Subcutaneous adipose tissue (tissue), 4 donors: ENCODE results near the gene AP4M1. TPM values are rescaled to one million over a fixed set of nuclear protein-coding genes. Genes with fewer than 3 reads are reported as not detected.

ENCODE experiments used
- total RNA-seq, 4 donors: library from RNA; depleted of rRNA; stranded (reverse); fragments of >200 nt; gene quantifications; one replicate each; pipeline ENCODE4 v1.1.0, GENCODE V29; 2016
- TF ChIP-seq, protein P1 (sequence below): fragments of 450-650 bp; IDR thresholded peaks from one replicate; pipeline ENCODE4 v1.5.1; 2016; ENCODE audit warnings: low read depth, mild to moderate bottlenecking, control low read depth, antibody characterized with exemption, moderate library complexity

AP4M1 gene
- total RNA-seq, 4 donors from 2014 or later: 6.7 to 25.6 (median 18.0) TPM

DNA sequence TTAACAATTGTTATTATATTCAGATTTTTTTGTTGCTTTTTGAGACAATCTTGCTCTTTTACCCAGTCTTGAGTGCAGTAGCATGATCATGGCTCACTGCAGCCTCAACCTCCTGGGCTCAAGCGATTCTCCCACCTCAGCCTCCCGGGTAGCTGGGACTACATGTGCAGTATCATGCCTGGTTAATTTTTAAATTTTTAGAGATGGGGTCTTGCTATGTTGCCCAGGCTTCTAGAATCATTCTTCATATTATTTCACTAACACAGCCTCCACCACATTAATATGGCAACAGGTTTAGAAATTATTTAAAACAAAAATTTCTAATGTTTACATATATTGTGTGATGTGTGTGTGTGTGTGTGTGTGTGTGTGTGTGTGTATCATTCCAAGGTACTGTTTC is 45.8 kb downstream of the AP4M1 start:
- TF ChIP-seq, protein P1, sequence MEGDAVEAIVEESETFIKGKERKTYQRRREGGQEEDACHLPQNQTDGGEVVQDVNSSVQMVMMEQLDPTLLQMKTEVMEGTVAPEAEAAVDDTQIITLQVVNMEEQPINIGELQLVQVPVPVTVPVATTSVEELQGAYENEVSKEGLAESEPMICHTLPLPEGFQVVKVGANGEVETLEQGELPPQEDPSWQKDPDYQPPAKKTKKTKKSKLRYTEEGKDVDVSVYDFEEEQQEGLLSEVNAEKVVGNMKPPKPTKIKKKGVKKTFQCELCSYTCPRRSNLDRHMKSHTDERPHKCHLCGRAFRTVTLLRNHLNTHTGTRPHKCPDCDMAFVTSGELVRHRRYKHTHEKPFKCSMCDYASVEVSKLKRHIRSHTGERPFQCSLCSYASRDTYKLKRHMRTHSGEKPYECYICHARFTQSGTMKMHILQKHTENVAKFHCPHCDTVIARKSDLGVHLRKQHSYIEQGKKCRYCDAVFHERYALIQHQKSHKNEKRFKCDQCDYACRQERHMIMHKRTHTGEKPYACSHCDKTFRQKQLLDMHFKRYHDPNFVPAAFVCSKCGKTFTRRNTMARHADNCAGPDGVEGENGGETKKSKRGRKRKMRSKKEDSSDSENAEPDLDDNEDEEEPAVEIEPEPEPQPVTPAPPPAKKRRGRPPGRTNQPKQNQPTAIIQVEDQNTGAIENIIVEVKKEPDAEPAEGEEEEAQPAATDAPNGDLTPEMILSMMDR: no peak

DNA sequence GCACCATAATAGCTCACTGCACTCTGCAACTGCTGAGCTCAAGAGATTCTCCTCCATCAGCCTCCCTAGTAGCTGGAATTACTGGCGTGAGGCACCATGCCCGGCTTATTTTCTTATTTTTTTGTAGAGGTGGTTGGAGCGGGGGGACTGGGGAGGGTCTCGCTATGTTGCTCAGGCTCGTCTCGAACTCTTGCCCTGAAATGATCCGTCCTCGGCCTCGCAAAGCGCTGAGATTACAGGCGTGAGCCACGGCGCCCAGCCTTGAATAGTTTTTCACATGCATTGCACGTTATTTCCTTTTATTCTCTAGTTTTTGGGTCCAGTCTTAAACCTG is 46.7 kb downstream of the AP4M1 start:
- TF ChIP-seq, protein P1: no peak

DNA sequence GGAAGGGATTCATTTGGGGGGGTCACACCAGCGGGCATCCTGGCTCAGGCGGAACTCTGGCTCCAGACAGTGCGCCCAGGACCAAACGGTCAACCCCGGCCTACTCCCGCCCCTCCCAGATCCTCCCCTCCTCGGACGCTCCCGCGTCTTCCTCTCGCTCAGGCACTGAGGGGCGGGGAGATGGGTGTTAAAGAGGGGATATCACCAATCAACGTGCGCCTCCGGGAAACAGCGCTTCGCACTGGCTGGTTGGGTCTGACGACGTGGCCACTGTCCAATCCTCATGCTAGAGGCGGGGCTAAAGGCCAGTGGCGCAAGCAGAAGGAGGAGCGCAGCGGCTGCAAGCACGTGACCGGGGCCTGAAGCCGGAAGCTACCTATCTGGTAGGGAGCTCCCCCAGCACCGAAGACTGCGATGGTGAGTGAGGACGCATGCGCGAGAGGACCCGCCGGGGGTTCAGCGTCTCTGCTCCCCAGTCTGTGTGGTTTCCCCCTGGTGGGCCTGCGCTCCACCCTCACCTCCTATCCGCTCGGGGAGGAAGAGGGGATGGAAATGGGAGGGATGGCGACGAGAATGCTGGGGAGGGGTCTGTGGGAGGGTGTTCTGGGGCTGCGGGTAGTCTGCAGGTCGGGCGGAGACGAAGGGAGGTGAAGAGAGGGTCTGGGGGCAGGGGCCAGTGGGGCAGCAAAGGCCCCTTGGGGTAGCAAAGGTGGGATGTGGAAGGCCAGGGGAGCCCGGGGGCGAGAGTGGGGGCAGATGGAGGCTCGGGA is 47.3 kb downstream of the AP4M1 start, which contains the start of gene LAMTOR4:
Gene LAMTOR4 (plus strand): TSS at position 360 of the 770 bp plus-strand sequence. CDS start 55 bp downstream, at position 415.
- TF ChIP-seq, protein P1: no peak

DNA sequence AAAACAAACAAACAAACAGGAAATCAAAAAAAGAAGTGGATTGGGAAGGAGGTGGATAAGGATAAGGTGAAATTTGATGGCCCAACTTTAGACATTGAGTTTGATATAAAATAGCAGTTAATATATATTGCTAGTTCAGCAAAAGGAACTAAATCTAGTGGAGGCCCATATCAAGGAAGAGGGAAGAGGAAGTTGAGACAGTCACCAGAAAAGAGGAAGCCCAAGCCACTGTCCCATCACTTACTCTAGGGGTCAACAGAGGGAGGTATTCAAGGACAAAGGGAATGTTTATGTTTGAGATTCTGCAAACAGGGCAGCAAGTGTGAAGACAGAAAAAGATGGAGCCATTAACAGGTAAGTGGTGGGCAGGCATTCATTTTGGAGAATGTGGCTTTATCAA is 51.0 kb downstream of the AP4M1 start:
- TF ChIP-seq, protein P1: no peak

DNA sequence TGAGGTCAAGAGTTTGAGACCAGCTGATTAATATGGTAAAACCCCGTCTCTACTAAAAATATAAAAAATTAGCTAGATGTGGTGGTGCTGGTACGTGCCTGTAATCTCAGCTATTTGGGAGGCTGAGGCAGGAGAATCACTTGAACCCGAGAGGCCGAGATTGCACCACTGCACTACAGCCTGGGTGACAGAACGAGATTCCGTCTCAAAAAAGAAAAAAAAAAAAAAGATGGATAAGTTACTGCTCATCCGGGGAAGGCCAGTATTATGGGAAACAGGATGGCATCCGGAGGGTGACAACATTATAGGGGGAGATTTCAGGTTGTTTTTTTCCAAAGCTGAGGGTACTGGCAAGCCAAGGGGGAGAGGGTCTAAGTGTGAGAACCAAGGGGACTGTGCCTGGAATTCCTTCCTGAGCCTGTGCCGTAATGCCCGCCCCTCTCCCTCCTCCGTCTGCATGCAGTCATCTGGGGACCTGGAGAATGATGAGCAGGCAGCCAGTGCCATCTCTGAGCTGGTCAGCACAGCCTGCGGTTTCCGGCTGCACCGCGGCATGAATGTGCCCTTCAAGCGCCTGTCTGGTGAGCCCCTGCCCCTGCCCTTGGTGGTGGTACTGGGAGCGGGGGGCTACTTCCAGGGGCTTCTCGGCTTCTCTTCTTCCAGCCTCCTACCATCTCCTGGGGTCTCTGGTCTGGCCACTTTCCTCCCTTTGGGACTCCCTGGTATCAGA is 51.7 kb downstream of the AP4M1 start:
- TF ChIP-seq, protein P1: no peak

DNA sequence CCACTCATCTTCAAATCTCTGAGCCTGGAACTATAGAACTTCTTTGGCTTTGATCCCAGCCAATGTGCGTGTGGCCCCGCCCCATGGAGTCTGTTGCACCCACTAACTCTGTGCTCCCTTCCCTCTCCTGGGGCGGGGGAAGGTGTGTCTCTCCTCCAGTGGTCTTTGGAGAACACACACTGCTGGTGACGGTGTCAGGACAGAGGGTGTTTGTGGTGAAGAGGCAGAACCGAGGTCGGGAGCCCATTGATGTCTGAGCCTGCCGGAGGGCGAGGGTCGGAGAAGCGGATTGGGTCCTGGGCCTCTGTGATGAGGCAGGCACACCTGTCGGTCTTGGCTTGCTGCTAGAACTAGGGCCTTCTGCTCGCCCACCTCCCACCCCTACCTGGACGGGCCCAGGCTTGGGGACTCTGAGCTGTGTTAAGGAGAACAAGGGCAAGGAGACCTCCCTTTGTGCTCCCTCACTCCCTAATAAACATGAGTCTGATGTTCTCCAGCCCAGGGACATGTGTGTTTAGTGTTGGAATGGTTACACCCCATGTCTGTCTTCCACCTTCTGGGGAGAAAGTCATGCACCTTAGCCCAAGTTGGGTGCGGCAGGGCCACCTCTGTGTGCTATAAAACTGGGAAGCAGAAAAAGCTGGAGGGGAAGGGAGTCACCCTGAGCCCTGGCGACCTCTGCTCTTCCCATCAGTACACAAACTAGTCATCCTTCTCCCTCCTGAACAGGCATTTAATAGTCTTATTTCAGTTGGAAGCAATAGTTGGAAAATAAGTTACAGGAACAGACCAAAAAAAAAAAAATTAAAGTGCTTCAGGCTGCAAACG is 52.5 kb downstream of the AP4M1 start:
- TF ChIP-seq, protein P1: no peak
